ENCODE measurements around the gene FGF11. TPM values are rescaled to one million over a fixed set of nuclear protein-coding genes. Genes with fewer than 3 reads are reported as not detected.

Gene FGF11
- total RNA-seq, 2 donors from 2014 or later, result 2.1 TPM; not detected in 1

GRCh38 chr17:7464081-7464480 is 24.8 kb downstream of the FGF11 start:
- DNase-seq (no peak), ATAC-seq (no peak)
- intact Hi-C loops (cut with DNase I), result no loop called here
- Histone ChIP-seq H3K27ac (no peak overlapping the region), H3K4me3 (no peak overlapping the region), H3K4me1 (peaks cover 30% of the 10 kb centered on the region), H3K36me3 (replicated peaks in 1 of 2; ENCODE audit: insufficient read depth in 1 of 2, low read depth in 2 of 2) (peaks cover 0 to 7% of the 10 kb centered on the region in 2 donors), H3K9me3 (no peaks in the 10 kb centered on the region), H3K27me3 (no peaks in the 10 kb centered on the region)
- TF ChIP-seq CTCF (IDR thresholded peaks at IDR 0.05) (no peak), POLR2A (IDR thresholded peaks at IDR 0.05) (no peak)
- WGBS, 2 donors, result 94 to 96% methylated on average over 7 to 9 of the region's 9 CpGs

GRCh38 chr17:7465597-7466275 is 26.4 kb downstream of the FGF11 start:
- Histone ChIP-seq H3K36me3 (replicated peaks in 1 of 2; ENCODE audit: insufficient read depth in 1 of 2, low read depth in 2 of 2) (peaks cover 0 to 7% of the 10 kb centered on the region in 2 donors), H3K4me1 (peaks cover 47% of the 10 kb centered on the region), H3K9me3 (no peaks in the 10 kb centered on the region), H3K4me3 (no peak overlapping the region), H3K27ac (peak overlapping the region in 2 of 4 donors; percentile 32 to 53), H3K27me3 (no peaks in the 10 kb centered on the region)
- WGBS, 2 donors, result 90 to 96% methylated on average over 23 to 29 of the region's 33 CpGs
- no peak for ATAC-seq
- TF ChIP-seq POLR2A (IDR thresholded peaks at IDR 0.05), result no peak
- TF ChIP-seq CTCF (IDR thresholded peaks at IDR 0.05), result no peak
- intact Hi-C loops (cut with DNase I), result no loop called here
- DNase-seq, result no peak

- ATAC-seq, result no peak
- TF ChIP-seq POLR2A (IDR thresholded peaks at IDR 0.05), result no peak
- no peak for TF ChIP-seq CTCF (IDR thresholded peaks at IDR 0.05)
- no peak for DNase-seq
- Histone ChIP-seq H3K27me3 (no peaks in the 10 kb centered on the region), H3K4me1 (peaks cover 52% of the 10 kb centered on the region), H3K9me3 (no peaks in the 10 kb centered on the region), H3K27ac (peak overlapping the region in 2 of 4 donors; percentile 32 to 53), H3K4me3 (no peak overlapping the region), H3K36me3 (replicated peaks in 1 of 2; ENCODE audit: insufficient read depth in 1 of 2, low read depth in 2 of 2) (peaks cover 0 to 7% of the 10 kb centered on the region in 2 donors)
- intact Hi-C loops (cut with DNase I), result no loop called here
- 84 to 87% methylated on average over 9 of the region's 9 CpGs for WGBS, 2 donors
These were observed 27.0 kb downstream of the FGF11 start for GRCh38 chr17:7466318-7466638.

GRCh38 chr17:7466639-7467341 is 27.5 kb downstream of the FGF11 start:
- peaks cover 0 to 7% of the 10 kb centered on the region in 2 donors for H3K36me3 ChIP-seq (replicated peaks in 1 of 2; ENCODE audit: insufficient read depth in 1 of 2, low read depth in 2 of 2)
- TF ChIP-seq CTCF (IDR thresholded peaks at IDR 0.05), result no peak
- TF ChIP-seq POLR2A (IDR thresholded peaks at IDR 0.05), result no peak
- WGBS, 2 donors, result 78 to 80% methylated on average over 8 to 16 of the region's 16 CpGs
- no peaks in the 10 kb centered on the region for H3K9me3 ChIP-seq
- ATAC-seq (peak; percentile 6), DNase-seq (peak; percentile 66 to 70 (median 70))
- peak overlapping the region in 3 of 4 donors; percentile 32 to 53 (median 39) for H3K27ac ChIP-seq
- no peak overlapping the region for H3K4me3 ChIP-seq
- H3K27me3 ChIP-seq, result no peaks in the 10 kb centered on the region
- H3K4me1 ChIP-seq, result peaks cover 57% of the 10 kb centered on the region
- intact Hi-C loops (cut with DNase I), result no loop called here

Data from body of pancreas (tissue), 4 donors.